Vein endothelial cell (primary cell): ENCODE measurements around the gene PLSCR3. TPM values are rescaled to one million over a fixed set of nuclear protein-coding genes. Genes with fewer than 3 reads are reported as not detected.

ENCODE experiments used
- total RNA-seq: library from RNA; depleted of rRNA; stranded (reverse); fragments of >200 nt; gene quantifications from 2 replicates; pipeline ENCODE4 v1.2.3, GENCODE V29; 2012

The PLSCR3 gene
- total RNA-seq, result 27.0 and 36.3 TPM in 2 replicates

DNA sequence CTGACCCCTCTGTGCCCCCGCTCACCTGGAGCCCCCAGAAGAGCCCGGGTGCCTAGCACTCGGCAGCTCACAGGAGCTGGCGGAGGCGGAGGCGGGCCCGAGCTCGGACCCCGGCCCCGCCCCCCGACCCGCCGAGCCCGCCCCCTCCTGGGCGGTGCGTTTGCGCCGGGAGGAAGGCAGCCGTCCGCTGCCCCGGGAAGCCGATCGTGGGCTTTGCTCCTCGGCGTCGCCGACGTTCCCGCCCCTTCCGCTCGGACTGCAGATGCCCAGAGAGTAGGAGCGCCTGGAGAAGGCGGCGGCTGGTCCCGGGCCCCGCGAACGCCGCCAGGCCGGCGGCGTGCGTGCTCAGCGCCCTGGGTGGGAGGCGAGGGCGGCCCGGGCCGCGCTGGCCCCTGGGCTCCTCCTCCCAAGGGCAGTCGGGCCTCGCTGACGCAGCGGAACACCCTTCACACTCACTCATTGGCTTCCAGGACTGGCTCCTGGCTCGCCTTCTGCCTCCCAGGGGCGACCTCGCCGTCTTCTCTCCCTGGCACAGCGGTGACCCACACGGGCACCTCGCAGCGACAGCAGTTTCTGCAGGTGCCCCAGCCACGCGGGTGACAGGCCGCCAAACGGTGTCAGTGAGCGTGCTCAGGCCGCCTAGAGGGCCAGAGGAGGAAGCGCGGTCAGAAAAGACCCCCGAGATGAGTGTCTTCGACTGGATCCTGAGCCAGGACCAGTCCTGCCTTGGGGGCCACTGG lies at the start of gene PLSCR3:
PLSCR3 (minus strand) TSS at position 74 of the 740 bp plus-strand sequence. CDS start 415 bp downstream, outside the sequence.

DNA sequence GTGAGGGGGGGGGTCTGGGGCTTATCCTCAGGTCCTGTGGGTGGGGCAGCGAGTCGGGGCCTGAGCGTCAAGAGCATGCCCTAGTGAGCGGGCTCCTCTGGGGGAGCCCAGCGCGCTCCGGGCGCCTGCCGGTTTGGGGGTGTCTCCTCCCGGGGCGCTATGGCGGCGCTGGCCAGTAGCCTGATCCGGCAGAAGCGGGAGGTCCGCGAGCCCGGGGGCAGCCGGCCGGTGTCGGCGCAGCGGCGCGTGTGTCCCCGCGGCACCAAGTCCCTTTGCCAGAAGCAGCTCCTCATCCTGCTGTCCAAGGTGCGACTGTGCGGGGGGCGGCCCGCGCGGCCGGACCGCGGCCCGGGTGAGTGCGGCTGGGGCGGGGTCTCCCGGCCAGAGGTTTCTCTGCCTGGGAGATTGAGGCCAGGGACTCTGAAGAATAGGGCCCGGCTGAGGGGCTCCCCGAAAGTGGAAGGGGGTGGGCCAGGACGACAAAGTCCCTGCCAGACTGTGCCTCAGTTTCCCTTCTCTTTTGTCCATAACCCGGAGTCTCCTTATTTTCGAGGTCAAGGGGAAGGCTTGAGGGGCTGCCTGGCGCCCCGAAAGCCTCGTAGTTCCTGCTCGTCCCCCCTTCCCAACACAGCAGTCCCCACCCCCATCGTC lies 45.3 kb upstream of the PLSCR3 start, which contains the start of gene FGF11:
FGF11 (plus strand) TSS at position 51 of the 651 bp plus-strand sequence; CDS start at position 160, 109 bp downstream.

DNA sequence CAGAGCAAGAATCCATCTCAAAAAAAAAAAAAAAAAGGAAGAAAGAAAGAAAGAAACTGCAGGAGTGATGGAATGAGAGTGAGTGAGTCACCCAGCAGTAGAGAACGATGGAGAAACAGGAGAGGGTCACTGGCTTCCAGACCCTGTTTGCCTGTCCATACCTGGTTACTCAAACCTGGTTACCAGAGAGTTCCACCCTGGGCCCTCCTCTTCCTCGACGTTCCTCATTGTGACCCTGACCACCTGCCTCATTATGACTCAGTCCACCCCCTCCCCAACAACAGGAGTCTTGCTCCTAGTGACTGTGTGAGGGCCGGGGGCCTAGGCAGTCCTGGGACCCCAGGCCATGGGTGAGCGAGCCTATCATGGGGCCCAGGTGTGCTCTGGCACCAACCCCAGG lies 34.2 kb upstream of the PLSCR3 start, which contains the start of gene SPEM3:
SPEM3 (plus strand) TSS at position 301 of the 400 bp plus-strand sequence; CDS start at position 347, 46 bp downstream.

DNA sequence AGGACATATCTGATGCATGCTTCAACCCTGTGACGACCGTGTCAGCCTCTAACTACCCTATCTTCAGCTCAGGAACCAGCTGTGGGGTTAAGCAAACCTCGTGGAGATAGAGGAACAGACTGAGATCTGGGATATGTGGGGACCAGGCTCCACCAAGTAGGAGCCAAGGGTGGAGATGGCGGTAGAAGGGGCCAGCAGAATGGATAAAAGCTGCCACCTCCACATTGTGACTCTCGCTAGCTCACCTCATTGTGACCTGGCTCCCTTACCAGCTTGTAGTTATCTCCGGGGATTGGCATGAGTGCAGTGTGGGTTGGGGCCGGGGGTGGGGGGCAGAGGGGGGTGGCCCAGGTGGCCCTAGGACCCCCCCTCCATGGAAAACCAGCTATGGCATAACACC lies 31.0 kb upstream of the PLSCR3 start, which contains the start of gene SPEM2:
SPEM2 (plus strand) TSS at position 301 of the 400 bp plus-strand sequence; CDS start at position 374, 73 bp downstream.

DNA sequence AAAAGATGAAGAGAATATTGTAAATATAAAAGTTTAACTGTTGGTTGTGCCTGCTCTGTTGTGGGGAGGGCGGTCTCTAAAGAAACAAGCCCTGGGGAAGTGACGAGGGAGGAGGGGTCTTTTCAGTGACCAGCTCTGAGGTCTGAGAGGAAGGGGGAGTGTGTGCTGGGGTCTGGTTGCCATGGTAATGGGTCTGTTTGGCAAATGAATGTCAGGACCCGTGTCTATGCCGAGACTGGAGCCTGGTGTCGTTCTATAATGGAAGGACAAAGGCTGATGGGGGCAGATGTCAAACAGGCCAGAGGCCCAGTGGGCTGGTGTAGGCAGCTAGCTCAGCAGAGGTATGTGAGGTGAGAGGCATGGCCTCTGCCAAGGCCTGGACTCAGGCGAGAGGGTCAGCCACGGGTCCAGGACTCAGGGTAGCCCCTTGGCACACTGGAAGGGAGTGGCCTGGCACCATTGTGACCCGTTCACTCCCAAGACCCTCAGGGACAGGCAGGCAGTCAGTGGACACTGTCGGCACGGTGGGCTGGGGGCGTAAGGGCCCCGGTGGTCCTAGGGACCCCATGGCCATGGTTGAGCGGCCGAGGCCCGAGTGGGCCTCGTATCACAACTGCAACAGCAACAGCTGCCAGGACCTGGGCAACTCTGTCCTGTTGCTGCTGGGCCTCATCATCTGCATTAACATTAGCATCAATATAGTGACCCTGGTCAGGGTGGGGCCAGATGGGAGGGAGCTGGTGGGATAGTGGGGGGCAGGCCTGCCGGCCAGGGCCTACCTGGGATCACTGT lies 25.7 kb upstream of the PLSCR3 start, which contains the start of gene SPEM1:
SPEM1 (plus strand) TSS at position 506 of the 792 bp plus-strand sequence; CDS start at position 567, 61 bp downstream.

DNA sequence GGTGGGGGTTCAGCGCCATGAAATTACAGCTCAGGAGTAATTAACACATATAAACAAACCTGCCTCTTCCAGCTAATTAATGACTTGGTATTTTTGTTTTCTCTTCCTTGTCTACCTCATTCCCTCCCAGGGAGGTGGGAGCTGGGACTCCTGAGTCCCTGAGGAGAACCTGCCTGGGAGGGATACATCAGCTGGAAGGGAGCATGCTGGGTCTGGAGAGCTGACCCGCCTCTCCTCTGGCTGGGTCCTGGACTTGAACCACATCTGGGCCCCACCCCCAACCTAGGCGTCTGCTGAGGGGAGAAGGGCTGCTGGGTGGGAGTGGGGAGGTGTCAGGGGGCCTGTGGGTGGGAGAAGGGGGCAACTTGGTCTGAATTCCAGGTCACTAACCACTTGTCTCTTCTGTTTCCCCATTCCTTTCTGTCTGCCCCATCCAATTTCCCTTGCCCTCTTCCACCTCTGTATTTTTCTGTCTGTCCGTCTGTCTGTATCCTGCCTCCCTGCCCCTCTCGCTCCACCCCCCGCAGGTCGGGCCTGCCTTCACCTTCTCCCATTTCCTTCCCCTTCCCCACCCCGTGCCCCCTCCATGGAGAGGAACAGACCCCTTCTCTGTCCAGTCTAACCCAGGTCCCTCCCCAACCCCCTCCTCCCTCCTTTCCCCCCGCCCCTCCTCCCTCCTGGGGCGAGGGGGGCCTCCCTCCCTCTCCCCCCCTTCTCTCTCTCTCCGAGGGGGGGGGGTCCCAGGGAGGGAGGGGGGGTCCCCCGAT lies 13.3 kb upstream of the PLSCR3 start, which contains the start of gene NLGN2:
NLGN2 (plus strand) TSS at position 361 of the 767 bp plus-strand sequence. CDS start 411 bp downstream, outside the sequence.

DNA sequence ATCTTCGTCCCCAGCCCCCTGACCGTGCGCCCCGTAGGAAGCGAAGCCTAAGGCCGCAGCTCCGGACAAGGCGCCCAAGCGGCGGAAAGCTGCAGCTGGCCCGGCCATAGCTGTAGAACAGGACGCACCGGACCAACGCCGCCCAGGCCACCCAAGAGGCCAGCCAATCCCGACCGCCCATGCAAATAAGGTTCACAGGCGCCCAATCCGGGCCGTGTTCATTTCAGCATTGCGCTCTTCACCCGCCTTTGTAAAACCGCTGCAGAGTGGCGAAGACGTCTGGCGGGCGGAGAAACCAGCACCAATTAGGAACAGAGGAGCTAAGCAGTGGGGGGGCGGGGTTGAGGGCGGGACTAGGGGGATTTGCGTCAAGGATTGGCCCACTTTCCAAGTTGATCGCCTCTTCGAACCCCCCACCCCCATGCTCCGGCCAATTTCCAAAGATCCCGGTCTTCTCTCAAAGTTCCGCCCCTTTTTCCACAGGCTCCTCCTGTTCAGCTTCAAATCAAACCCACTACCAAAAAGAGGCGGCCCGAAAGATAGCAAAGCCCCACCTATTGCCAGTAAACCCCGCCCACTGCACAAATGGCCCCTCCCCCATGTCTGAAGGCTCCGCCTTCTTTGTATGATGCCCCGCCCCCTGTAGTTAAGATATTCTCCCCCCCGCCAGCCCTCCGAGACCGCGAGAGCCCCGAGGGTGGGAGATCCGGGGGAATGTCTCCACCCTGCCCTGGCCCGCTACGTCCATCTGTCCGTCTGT lies 9.8 kb upstream of the PLSCR3 start, which contains the start of gene TMEM256:
TMEM256 (minus strand) TSS at position 121 of the 760 bp plus-strand sequence; CDS start at position 108, 13 bp downstream.

DNA sequence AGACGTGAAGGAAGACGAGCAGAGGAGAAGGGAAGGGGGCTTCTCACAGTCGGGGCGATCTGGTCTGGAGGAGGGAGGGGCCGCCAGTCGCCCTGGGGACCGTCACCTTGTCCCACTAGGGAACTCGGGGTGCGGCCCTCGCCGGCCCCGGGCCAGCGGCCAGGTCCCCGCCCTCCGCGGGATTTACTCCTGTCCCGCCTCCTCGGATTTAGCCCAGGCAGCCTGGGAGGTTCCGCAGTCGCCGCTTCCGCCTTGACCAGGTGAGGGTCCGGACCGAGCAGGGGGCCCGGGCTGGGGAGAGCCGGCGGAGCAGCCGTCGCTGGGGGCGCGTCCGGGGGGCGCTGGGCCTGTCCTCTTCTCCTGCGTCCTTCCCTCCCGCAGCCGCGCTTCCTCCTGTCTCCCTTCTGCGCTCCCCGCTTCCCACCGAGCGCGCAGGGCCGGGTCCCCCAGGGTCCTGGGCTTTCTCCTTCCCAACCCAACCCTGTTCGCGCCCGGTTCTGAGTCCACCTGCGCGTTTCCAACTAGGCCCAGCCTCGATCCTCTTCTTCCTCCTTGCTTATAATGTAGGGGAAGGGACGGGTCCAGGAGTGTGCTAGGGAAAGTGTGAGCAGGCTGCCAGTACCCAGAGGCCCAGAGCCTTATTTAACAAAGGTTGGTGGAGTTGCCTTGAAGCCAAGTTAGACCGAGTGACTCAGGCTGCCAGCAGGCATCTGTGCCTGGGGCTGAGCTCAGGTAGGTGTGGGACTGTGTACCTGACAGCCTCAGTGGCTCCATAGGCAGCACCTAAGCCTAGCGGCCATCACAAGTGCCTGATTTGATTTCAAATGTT lies 13.3 kb downstream of the PLSCR3 start, which contains the start of gene TNK1:
TNK1 (plus strand) TSS at position 235 of the 829 bp plus-strand sequence. CDS start 1,838 bp downstream, outside the sequence.

DNA sequence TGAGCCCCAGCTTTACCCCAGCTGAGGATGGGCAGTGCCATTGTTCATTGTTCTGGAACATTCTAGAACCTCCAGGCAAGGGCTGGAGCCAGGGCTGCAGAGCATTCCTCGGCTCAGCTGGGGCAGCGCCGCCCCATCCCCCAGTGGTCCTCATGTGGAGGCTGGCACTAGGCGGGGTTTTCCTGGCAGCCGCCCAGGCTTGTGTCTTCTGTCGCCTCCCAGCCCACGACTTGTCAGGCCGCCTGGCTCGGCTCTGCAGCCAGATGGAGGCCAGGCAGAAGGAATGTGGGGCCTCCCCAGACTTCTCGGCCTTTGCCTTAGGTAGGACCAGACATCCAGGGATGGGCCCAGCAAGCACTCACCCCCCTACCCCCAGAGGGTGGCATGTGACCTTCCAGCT lies 39.3 kb downstream of the PLSCR3 start, which contains the start of gene TMEM95:
TMEM95 (plus strand) TSS at position 104 of the 400 bp plus-strand sequence; CDS start at position 153, 49 bp downstream.

DNA sequence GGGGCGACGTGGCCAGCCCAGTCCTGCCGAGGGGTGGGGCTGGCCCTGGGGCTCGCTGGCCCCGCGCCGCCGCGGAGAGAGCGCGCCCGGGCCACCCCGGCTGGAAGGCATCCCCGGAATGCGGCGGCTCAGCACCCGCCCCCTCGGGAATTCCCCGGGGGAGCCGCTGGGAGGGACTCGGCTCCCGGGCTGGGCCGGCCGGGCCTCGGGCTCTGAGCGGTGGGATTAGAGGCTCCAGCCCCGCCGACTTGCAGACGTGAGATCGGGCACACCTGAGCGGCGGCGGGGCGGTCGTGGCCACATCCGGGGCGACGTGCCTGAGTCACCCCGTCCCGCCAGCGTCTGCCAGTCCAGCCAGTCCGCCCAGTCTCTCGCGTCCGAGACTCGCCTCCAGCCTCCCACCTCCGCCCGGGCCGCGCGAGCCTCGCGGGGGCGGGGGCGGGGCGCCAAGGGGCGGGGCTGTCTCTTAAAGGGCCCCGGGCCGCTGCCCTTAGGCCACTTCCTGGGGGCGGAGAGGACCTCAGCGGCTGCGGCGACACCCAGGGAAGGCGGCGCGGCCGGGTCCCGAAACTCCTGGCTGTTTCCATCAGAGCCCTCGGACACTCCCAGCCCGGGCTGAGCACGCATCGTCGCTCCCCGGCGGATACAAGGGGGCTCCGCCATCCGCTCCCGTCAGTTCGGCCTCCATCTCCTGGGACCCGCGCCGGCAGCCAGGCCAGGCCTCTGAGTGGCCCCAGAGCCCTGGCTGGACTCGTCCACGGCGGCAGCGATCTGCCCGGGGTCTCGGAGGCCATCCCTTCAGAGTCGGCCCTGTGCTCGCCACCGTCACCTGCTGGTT lies 42.4 kb downstream of the PLSCR3 start, which contains the start of gene KCTD11:
KCTD11 (plus strand) TSS at position 498 of the 838 bp plus-strand sequence.

Other genes with a start within 250 kb of the PLSCR3 start
- 10.3 and 10.8 TPM in 2 replicates for gene ASGR1, start 215.2 kb downstream of the PLSCR3 start, total RNA-seq
- 10.7 and 23.5 TPM in 2 replicates for gene DLG4, start 174.7 kb downstream of the PLSCR3 start, total RNA-seq
- 200 and 286 TPM in 2 replicates for gene ACADVL, start 174.6 kb downstream of the PLSCR3 start, total RNA-seq
- gene DVL2, start 160.0 kb downstream of the PLSCR3 start, total RNA-seq, result 54.3 and 57.8 TPM in 2 replicates
- gene PHF23, start 155.1 kb downstream of the PLSCR3 start, total RNA-seq, result 57.2 and 58.5 TPM in 2 replicates
- gene GABARAP, start 152.1 kb downstream of the PLSCR3 start, total RNA-seq, result 229 and 455 TPM in 2 replicates
- gene CTDNEP1, start 142.8 kb downstream of the PLSCR3 start, total RNA-seq, result 38.5 and 48.3 TPM in 2 replicates
- 36.9 and 42.9 TPM in 2 replicates for gene ELP5, start 142.3 kb downstream of the PLSCR3 start, total RNA-seq
- 10.8 and 13.4 TPM in 2 replicates for gene CLDN7, start 132.0 kb downstream of the PLSCR3 start, total RNA-seq
- 0.10 and 0.33 TPM in 2 replicates for gene SLC2A4, start 112.8 kb downstream of the PLSCR3 start, total RNA-seq
- 2.3 TPM in 1 of 2 replicates, not detected in the other for gene YBX2, start 99.9 kb downstream of the PLSCR3 start, total RNA-seq
- 949 and 999 TPM in 2 replicates for gene EIF5A, start 86.9 kb downstream of the PLSCR3 start, total RNA-seq
- 43.1 and 48.1 TPM in 2 replicates for gene GPS2, start 79.2 kb downstream of the PLSCR3 start, total RNA-seq
- 17.0 and 21.3 TPM in 2 replicates for gene NEURL4, start 65.2 kb downstream of the PLSCR3 start, total RNA-seq
- not detected in 2 replicates for gene ACAP1, start 58.0 kb downstream of the PLSCR3 start, total RNA-seq
- gene KCTD11, start 42.4 kb downstream of the PLSCR3 start, total RNA-seq, result 2.6 and 3.6 TPM in 2 replicates
- gene TMEM95, start 39.4 kb downstream of the PLSCR3 start, total RNA-seq, result not detected in 2 replicates
- gene TNK1, start 13.4 kb downstream of the PLSCR3 start, total RNA-seq, result 0.38 and 0.65 TPM in 2 replicates
- gene TMEM256, start 9.6 kb upstream of the PLSCR3 start, total RNA-seq, result 41.6 and 153 TPM in 2 replicates
- 4.6 and 5.2 TPM in 2 replicates for gene NLGN2, start 13.3 kb upstream of the PLSCR3 start, total RNA-seq
- not detected in 2 replicates for gene SPEM1, start 25.8 kb upstream of the PLSCR3 start, total RNA-seq
- not detected in 2 replicates for gene SPEM2, start 31.1 kb upstream of the PLSCR3 start, total RNA-seq
- gene SPEM3, start 34.3 kb upstream of the PLSCR3 start, total RNA-seq, result not detected in 2 replicates
- gene TMEM102, start 40.9 kb upstream of the PLSCR3 start, total RNA-seq, result 13.1 and 13.6 TPM in 2 replicates
- gene FGF11, start 45.0 kb upstream of the PLSCR3 start, total RNA-seq, result 0.38 and 0.65 TPM in 2 replicates
- gene CHRNB1, start 50.5 kb upstream of the PLSCR3 start, total RNA-seq, result 5.5 and 5.9 TPM in 2 replicates
- gene ZBTB4, start 85.1 kb upstream of the PLSCR3 start, total RNA-seq, result 26.4 and 32.3 TPM in 2 replicates
- not detected in 2 replicates for gene SLC35G6, start 86.9 kb upstream of the PLSCR3 start, total RNA-seq
- 128 and 163 TPM in 2 replicates for gene POLR2A, start 89.8 kb upstream of the PLSCR3 start, total RNA-seq
- 16.7 and 20.2 TPM in 2 replicates for gene TNFSF12, start 154.5 kb upstream of the PLSCR3 start, total RNA-seq
- 1.3 and 2.5 TPM in 2 replicates for gene TNFSF13, start 164.2 kb upstream of the PLSCR3 start, total RNA-seq
- gene SENP3, start 167.4 kb upstream of the PLSCR3 start, total RNA-seq, result 78.2 and 91.8 TPM in 2 replicates
- gene CD68, start 185.1 kb upstream of the PLSCR3 start, total RNA-seq, result 5.5 and 7.5 TPM in 2 replicates
- gene MPDU1, start 189.3 kb upstream of the PLSCR3 start, total RNA-seq, result 139 and 210 TPM in 2 replicates
- gene SOX15, start 195.6 kb upstream of the PLSCR3 start, total RNA-seq, result 0.33 TPM in 1 of 2 replicates, not detected in the other
- 35.9 and 44.5 TPM in 2 replicates for gene FXR2, start 220.4 kb upstream of the PLSCR3 start, total RNA-seq
- gene SAT2, start 233.3 kb upstream of the PLSCR3 start, total RNA-seq, result 18.3 and 25.2 TPM in 2 replicates
- 0.19 TPM in 1 of 2 replicates, not detected in the other for gene SHBG, start 235.6 kb upstream of the PLSCR3 start, total RNA-seq